HG02623 (cell line): ENCODE results near the gene NTM.
A peak's percentile ranks its signal among the peaks of the same experiment; 100 is the strongest.

ENCODE experiments used
- ATAC-seq: cut with Tn5 transposase; IDR thresholded peaks from one replicate; pipeline ENCODE4 v1.9.1; 2021; ENCODE audit warnings: moderate library complexity; ENCODE audit not compliant: unreplicated experiment

Gene NTM

GRCh38 chr11:131850507-131850906 lies 480.1 kb downstream of the NTM start:
- ATAC-seq: no peak

DNA sequence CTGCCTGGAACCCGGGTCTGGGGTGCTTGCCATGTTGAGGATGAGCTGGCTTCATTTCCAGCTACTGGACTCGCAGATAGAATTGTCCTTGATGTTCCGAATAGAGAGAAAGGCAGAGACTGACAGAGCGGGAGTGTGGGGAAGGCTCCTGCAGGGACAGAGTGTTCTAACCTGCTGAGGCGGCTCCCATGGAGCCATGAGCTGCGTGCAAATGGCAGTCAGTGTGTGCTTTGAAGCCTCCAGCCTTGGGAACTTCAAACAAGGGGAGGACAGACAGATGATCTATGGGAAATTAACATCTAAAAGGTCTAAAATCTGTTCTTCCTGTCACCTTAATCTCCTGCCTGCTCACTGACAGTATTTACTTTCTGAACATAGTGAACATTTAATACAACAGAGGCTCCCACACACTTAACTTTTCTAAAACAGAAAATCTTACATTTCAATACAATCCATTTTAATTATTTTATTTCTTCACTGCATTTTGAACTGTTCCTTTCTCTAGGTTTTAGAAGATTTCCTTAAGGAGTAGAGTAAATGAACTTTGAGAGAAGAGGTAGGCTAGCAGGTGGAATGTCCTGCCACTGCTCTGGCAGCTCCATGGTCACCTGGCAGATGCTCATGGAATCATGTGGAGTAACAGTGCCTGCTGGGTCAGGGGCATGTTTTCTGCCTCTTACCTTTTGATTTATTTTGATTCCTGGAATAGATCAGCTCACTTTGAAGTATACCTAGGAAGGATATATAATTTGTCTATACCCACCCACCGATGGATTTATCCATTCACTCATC lies 481.7 kb downstream of the NTM start:
- ATAC-seq: no peak

DNA sequence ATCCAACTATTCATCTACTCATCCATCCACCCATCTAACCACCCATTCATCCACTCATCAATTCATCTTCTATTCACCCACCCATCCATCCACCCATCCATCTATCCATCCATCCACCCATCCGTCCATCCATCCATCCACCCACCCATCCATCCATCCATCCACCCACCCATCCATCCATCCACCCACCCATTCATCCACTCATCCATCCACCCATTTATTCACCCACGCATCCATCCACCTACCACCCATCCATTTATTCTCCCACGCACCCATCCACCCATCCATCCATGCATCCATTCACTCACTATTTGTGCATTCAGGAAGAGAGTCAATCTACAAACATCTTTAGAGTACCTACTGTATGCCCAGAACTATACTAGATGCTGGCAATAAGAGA lies 482.3 kb downstream of the NTM start:
- no peak for ATAC-seq

- ATAC-seq: no peak
Measured at GRCh38 chr11:131854391-131854790, 484.0 kb downstream of the NTM start.

DNA sequence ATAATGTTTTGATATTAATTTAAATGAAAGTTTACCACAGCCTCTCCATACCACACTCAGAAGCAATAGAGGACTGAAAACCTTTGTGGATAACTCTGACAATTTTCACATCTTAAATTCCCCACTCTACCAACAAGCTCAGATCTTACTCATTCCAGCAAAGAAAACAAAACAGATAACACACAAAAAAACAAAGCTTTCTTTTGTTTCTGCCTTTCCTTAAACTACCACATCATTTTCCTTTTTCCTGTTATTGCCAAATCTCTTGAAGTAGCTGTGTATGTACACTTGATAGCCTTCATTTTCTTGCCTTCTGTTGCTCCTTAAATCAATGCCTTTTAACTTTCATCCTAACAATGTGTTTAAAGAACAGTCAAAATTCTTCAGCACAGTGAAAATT lies 484.9 kb downstream of the NTM start:
- ATAC-seq: no peak

GRCh38 chr11:131857246-131857645 lies 486.8 kb downstream of the NTM start:
- ATAC-seq: no peak

DNA sequence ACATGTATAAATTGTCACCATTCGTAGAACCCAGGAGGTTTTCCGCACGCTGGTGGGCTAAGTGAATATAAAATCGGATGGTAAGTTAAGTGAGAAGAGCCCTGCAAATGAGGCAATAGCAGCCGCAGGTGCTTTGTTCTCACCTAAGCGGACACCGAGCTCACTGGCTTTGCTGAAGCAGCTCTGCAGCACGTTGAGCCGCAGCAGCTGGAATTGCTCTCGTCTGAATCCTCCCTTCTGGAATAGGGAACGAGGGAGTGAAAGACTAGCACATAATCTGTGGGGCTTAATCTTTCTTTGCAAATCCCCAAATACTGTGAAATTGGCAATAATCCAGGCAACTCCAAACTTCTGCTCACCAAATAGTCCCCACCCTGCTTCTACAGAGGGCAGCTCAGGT lies 488.1 kb downstream of the NTM start:
- ATAC-seq: no peak

- no peak for ATAC-seq
Measured at GRCh38 chr11:131859538-131860210, 489.3 kb downstream of the NTM start.

DNA sequence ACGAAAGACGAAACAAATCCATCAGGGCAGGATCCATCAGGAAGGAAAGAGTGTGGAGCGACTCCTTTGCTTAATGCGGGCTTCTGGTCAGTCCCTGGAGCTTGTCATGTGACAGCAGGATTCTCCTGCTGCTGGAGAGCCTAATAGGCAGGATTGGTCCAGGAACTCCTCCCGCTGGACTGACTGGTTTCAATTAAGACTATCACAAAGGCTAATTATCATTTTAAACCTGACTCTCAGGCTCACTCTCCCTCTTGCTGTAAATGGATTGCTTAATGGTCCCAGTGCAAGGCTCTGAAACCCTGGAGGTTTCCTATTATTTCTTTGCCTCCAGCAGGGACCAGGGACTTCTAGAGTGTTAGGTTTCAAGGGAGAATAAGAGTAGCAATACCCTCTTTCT lies 493.8 kb downstream of the NTM start:
- ATAC-seq: no peak

DNA sequence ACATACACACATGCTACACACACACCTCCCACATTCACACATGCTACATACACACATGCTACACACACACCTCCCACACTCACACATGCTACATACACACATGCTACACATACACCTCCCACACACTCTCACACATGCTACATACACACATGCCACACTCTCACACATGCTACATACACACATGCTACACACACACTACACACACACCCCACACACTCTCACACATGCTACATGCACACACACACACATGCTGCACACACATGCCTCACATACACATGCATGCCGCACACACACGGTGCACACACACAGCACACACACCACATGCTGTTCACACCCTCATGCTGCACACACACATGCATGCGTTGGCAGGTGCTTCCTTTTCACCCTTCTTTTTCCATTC lies 495.4 kb downstream of the NTM start:
- no peak for ATAC-seq

- ATAC-seq: no peak
Measured at GRCh38 chr11:131866535-131867400, 496.4 kb downstream of the NTM start.

DNA sequence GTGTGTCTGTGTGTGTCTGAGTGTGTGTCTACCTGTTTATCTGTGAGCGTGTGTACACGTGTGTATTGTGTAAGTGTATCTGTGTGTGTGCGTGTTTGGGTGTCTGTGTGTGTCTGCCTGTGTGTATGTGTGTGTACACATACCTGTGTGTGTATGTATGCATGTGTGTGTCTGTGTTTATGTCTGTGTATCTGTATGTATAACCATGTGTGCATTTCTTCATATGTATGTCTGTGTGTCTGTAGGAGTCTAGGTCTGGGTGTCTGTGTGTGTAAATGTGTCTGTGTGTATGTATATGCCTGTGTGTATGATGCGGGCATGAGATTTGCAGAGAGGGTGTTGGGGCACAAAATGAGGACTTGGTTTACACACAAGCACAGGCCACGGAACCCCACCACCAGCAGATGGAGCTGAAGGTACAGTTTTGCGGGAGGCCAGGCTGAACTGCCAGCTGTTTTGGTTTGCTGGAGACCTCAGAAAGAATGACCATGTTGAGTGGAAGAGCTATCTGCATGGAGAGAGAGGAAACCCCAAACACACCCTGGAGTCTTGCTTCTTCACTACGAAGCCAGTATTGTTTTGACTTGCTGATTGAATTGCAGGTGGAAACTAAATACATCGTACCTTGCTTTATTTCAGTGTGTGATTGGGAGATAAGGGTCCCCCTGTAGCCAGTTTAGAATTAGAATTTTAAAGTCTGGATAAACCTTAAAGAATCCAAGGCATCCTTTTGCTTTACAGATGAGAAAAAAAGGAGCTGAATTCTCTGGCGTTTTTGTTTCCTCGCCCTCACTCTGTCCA lies 497.2 kb downstream of the NTM start:
- ATAC-seq: peak; percentile 64

- ATAC-seq: no peak
Measured at GRCh38 chr11:131868629-131869507, 498.5 kb downstream of the NTM start.

DNA sequence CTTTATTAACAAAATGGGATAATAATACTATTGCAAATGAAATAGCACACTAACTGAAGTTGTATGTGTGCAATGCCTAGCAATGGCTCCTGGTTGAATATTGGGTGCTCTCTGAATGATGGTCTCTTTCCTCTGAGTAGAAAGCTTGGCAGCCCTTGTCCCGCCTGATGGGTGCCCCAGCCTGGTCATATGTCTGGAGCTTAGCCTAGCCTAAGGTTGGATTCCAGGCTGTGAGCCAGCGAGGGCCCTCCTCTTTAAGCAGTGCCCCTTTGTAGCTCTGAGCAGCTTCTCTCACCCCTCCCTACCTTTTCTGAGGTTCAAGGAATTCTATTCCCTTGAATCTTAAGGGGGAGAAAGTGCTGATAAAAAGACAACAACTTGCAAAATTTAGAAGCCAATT lies 499.9 kb downstream of the NTM start:
- no peak for ATAC-seq

GRCh38 chr11:131871006-131871405 lies 500.6 kb downstream of the NTM start:
- ATAC-seq: no peak

- no peak for ATAC-seq
Measured at GRCh38 chr11:131874070-131874469, 503.7 kb downstream of the NTM start.

- ATAC-seq: no peak
Measured at GRCh38 chr11:131875611-131876010, 505.2 kb downstream of the NTM start.

- no peak for ATAC-seq
Measured at GRCh38 chr11:131877246-131877942, 507.0 kb downstream of the NTM start.

DNA sequence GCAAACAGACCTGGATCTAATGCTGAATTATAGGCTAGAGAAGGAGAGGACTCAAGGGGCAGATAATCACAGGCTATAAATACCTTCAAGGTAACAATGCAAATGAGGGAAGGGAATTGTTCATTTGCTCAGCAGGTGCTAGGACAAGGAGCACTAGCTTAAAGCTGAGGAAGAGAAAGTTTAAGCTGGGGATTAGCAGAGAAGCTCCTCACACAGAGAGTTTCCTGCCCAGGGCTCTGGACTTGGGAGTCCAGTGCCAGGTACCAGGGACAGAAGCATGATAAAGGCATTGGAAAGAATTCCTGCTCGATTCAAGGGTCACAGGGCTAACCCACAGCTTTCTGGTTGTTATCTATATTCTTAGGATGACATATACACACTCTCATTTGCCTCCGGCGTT lies 509.9 kb downstream of the NTM start:
- no peak for ATAC-seq
